Measurements from ENCODE around the gene MCEE. TPM values are rescaled to one million over a fixed set of nuclear protein-coding genes. Genes with fewer than 3 reads are reported as not detected.

Gene MCEE
- total RNA-seq, 1 donor from 2014 or later, result 12.2 TPM

GRCh38 chr2:71153585-71154224 is 23.7 kb upstream of the MCEE start:
- ChIA-PET CTCF (interaction anchor here (1.2 kb wide), 1 partner anchor 11 kb away, joined by 3 read pairs; no protein-coding TSS in a partner anchor), POLR2A (no interaction called here)
- peaks cover 4% of the 10 kb centered on the region for H3K4me1 Mint-ChIP-seq
- peaks cover 30% of the 10 kb centered on the region for H3K36me3 Mint-ChIP-seq (ENCODE audit: low read depth)
- intact Hi-C loops (cut with micrococcal nuclease), result loop anchor here (1.0 kb wide), 1 partner anchor 104 kb away; no protein-coding TSS in a partner anchor
- no peaks in the 10 kb centered on the region for H3K9me3 Mint-ChIP-seq
- no peak for DNase-seq
- no peak for TF ChIP-seq CTCF (IDR thresholded peaks at IDR 0.05)
- no peak overlapping the region for H3K4me3 Mint-ChIP-seq
- no peak overlapping the region for H3K27ac Mint-ChIP-seq
- H3K27me3 Mint-ChIP-seq, result peaks cover 10% of the 10 kb centered on the region
- ATAC-seq (ENCODE audit: low read depth), result no peak

- Mint-ChIP-seq H3K27me3 (peaks cover 3% of the 10 kb centered on the region), H3K27ac (no peak overlapping the region), H3K36me3 (ENCODE audit: low read depth) (peaks cover 49% of the 10 kb centered on the region), H3K4me3 (no peak overlapping the region), H3K4me1 (no peaks in the 10 kb centered on the region), H3K9me3 (no peaks in the 10 kb centered on the region)
- intact Hi-C loops (cut with micrococcal nuclease), result no loop called here
- ChIA-PET CTCF (no interaction called here), POLR2A (no interaction called here)
- no peak for ATAC-seq (ENCODE audit: low read depth)
- no peak for DNase-seq
- no peak for TF ChIP-seq CTCF (IDR thresholded peaks at IDR 0.05)
Measured at GRCh38 chr2:71151620-71152019, 21.6 kb upstream of the MCEE start.

GRCh38 chr2:71150082-71150816 is 20.2 kb upstream of the MCEE start:
- no peak for ATAC-seq (ENCODE audit: low read depth)
- Mint-ChIP-seq H3K36me3 (ENCODE audit: low read depth) (peaks cover 61% of the 10 kb centered on the region), H3K27ac (no peak overlapping the region), H3K27me3 (no peaks in the 10 kb centered on the region), H3K9me3 (no peaks in the 10 kb centered on the region), H3K4me3 (no peak overlapping the region), H3K4me1 (no peaks in the 10 kb centered on the region)
- DNase-seq, result no peak
- ChIA-PET CTCF (no interaction called here), POLR2A (no interaction called here)
- intact Hi-C loops (cut with micrococcal nuclease), result no loop called here
- no peak for TF ChIP-seq CTCF (IDR thresholded peaks at IDR 0.05)

- ChIA-PET CTCF (no interaction called here), POLR2A (no interaction called here)
- TF ChIP-seq CTCF (IDR thresholded peaks at IDR 0.05), result no peak
- Mint-ChIP-seq H3K4me1 (no peaks in the 10 kb centered on the region), H3K9me3 (no peaks in the 10 kb centered on the region), H3K36me3 (ENCODE audit: low read depth) (peaks cover 78% of the 10 kb centered on the region), H3K4me3 (no peak overlapping the region), H3K27ac (no peak overlapping the region), H3K27me3 (no peaks in the 10 kb centered on the region)
- no peak for DNase-seq
- no peak for ATAC-seq (ENCODE audit: low read depth)
- intact Hi-C loops (cut with micrococcal nuclease), result no loop called here
Measured at GRCh38 chr2:71148506-71149063, 18.6 kb upstream of the MCEE start.

- H3K36me3 Mint-ChIP-seq (ENCODE audit: low read depth), result peaks cover 90% of the 10 kb centered on the region
- no peak overlapping the region for H3K4me3 Mint-ChIP-seq
- no peaks in the 10 kb centered on the region for H3K4me1 Mint-ChIP-seq
- DNase-seq, result no peak
- no peaks in the 10 kb centered on the region for H3K27me3 Mint-ChIP-seq
- no peak overlapping the region for H3K27ac Mint-ChIP-seq
- intact Hi-C loops (cut with micrococcal nuclease), result no loop called here
- no peak for TF ChIP-seq CTCF (IDR thresholded peaks at IDR 0.05)
- POLR2A ChIA-PET, result no interaction called here
- H3K9me3 Mint-ChIP-seq, result no peaks in the 10 kb centered on the region
- CTCF ChIA-PET, result no interaction called here
- ATAC-seq (ENCODE audit: low read depth), result no peak
Measured at GRCh38 chr2:71143782-71144181, 13.8 kb upstream of the MCEE start.
